ENCODE results near the gene CHCHD1. TPM values are rescaled to one million over a fixed set of nuclear protein-coding genes. Genes with fewer than 3 reads are reported as not detected.

Gene CHCHD1
- total RNA-seq, 1 experiment from 2014 or later, result 36.6 TPM

DNA sequence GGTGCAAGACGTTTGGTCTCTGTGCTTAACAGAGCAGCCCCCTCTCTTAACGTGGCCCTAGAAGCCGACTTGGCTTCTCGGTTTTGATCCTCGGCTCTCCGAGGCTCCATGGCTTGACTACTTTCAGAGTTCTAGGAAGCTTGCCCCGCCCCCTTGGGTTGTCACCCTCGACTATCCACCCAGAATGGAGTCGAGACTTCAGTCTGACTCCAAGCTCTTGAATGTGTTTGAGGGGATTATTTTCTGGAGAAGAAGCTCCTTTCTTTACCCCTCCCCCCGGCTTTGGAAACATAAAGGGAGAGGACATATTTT is 37.2 kb upstream of the CHCHD1 start:
- Histone ChIP-seq H2AFZ (ENCODE audit: low read depth, low read length, poor library complexity, severe bottlenecking) (no peak overlapping the region), H3K9me2 (ENCODE audit: insufficient read depth) (no peaks in the 10 kb centered on the region), H3K4me2 (ENCODE audit: low read length) (peak overlapping the region; percentile 86), H3K9me3 (ENCODE audit: control insufficient read depth in 1 of 2, insufficient read depth in 1 of 2, low read depth in 1 of 2, low read length in 2 of 2) (no peaks in the 10 kb centered on the region), H3K9ac (ENCODE audit: low read length) (peak overlapping the region; percentile 91), H3K4me3 (replicated peaks in 1 of 2; ENCODE audit: low read depth in 1 of 2, low read length in 2 of 2) (peak overlapping the region; percentile 84 to 98), H3K27me3 (ENCODE audit: insufficient read depth, low read length) (no peaks in the 10 kb centered on the region), H3K36me3 (ENCODE audit: control insufficient read depth in 1 of 2, insufficient read depth in 2 of 2, low read length in 2 of 2) (peaks cover 0 to 5% of the 10 kb centered on the region in 2 experiments; a peak in 1 of 4 replicates), H3K27ac (ENCODE audit: low read depth, low read length) (peak overlapping the region; percentile 79), H4K20me1 (ENCODE audit: insufficient read depth) (no peaks in the 10 kb centered on the region), H3K4me1 (ENCODE audit: control insufficient read depth in 1 of 2, insufficient read depth in 2 of 2, low read length in 2 of 2) (peaks cover 2 to 22% of the 10 kb centered on the region in 2 experiments; a peak in 3 of 4 replicates), H3K79me2 (ENCODE audit: insufficient read depth, low read length) (peaks cover 65% of the 10 kb centered on the region)
- TSS peak; percentile 82 for BruUV-seq (replicated peaks)
- ChIA-PET POLR2A (interaction anchor here (1.0 to 3.6 kb wide), 2 partner anchors 14 to 15 kb away, joined by 4 to 36 read pairs; no protein-coding TSS in a partner anchor), CTCF (interaction anchor here (1.4 kb wide), 1 partner anchor 28 kb away, joined by 3 read pairs; a partner anchor contains a TSS), RAD21 (ENCODE audit: low non-redundant PET in 1 of 2, low total read pairs in 2 of 2, uncharacterized antibody in 2 of 2, unreplicated experiment in 2 of 2) (no interaction called here)
- TF ChIP-seq ZBTB33 (IDR thresholded peaks at IDR 0.05; ENCODE audit: extremely low read depth, insufficient replicate concordance, low read length), result no peak
- TF ChIP-seq MAX (IDR thresholded peaks at IDR 0.05), result no peak
- no peak for TF ChIP-seq EZH2phosphoT487 (IDR thresholded peaks at IDR 0.05; ENCODE audit: borderline replicate concordance)
- TF ChIP-seq, protein P1, sequence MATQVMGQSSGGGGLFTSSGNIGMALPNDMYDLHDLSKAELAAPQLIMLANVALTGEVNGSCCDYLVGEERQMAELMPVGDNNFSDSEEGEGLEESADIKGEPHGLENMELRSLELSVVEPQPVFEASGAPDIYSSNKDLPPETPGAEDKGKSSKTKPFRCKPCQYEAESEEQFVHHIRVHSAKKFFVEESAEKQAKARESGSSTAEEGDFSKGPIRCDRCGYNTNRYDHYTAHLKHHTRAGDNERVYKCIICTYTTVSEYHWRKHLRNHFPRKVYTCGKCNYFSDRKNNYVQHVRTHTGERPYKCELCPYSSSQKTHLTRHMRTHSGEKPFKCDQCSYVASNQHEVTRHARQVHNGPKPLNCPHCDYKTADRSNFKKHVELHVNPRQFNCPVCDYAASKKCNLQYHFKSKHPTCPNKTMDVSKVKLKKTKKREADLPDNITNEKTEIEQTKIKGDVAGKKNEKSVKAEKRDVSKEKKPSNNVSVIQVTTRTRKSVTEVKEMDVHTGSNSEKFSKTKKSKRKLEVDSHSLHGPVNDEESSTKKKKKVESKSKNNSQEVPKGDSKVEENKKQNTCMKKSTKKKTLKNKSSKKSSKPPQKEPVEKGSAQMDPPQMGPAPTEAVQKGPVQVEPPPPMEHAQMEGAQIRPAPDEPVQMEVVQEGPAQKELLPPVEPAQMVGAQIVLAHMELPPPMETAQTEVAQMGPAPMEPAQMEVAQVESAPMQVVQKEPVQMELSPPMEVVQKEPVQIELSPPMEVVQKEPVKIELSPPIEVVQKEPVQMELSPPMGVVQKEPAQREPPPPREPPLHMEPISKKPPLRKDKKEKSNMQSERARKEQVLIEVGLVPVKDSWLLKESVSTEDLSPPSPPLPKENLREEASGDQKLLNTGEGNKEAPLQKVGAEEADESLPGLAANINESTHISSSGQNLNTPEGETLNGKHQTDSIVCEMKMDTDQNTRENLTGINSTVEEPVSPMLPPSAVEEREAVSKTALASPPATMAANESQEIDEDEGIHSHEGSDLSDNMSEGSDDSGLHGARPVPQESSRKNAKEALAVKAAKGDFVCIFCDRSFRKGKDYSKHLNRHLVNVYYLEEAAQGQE (IDR thresholded peaks at IDR 0.05; ENCODE audit: low read depth), result no peak
- TF ChIP-seq ELF1 (IDR thresholded peaks at IDR 0.05; ENCODE audit: borderline replicate concordance, low read depth), result no peak
- no peak for TF ChIP-seq SRF (IDR thresholded peaks at IDR 0.05; ENCODE audit: low read depth)
- no peak for TF ChIP-seq SIN3A (IDR thresholded peaks at IDR 0.05; ENCODE audit: low read depth)
- no peak for TF ChIP-seq CBX3 (IDR thresholded peaks at IDR 0.05; ENCODE audit: low read depth)
- no peak for TF ChIP-seq EGR1 (IDR thresholded peaks at IDR 0.05; ENCODE audit: low read depth)
- TF ChIP-seq SP1 (IDR thresholded peaks at IDR 0.05; ENCODE audit: low read depth), result no peak
- TF ChIP-seq, protein P2, sequence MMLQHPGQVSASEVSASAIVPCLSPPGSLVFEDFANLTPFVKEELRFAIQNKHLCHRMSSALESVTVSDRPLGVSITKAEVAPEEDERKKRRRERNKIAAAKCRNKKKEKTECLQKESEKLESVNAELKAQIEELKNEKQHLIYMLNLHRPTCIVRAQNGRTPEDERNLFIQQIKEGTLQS (IDR thresholded peaks at IDR 0.05), result no peak
- TF ChIP-seq EZH2 (IDR thresholded peaks at IDR 0.05), result no peak
- TF ChIP-seq YY1 (IDR thresholded peaks at IDR 0.05; ENCODE audit: extremely low read depth, insufficient replicate concordance, low read depth, low read length), result no peak
- TF ChIP-seq ZFX (IDR thresholded peaks at IDR 0.05), result no peak
- TF ChIP-seq CEBPB (IDR thresholded peaks at IDR 0.05; ENCODE audit: low read depth), result no peak
- TF ChIP-seq ZNF274 (IDR thresholded peaks at IDR 0.05; ENCODE audit: low read depth, low read length), result no peak
- no peak for TF ChIP-seq JUND (IDR thresholded peaks at IDR 0.05)
- TF ChIP-seq POLR2A (IDR thresholded peaks at IDR 0.05; ENCODE audit: borderline replicate concordance, extremely low read depth, insufficient read depth, insufficient read length), result no peak
- TF ChIP-seq, protein P3, sequence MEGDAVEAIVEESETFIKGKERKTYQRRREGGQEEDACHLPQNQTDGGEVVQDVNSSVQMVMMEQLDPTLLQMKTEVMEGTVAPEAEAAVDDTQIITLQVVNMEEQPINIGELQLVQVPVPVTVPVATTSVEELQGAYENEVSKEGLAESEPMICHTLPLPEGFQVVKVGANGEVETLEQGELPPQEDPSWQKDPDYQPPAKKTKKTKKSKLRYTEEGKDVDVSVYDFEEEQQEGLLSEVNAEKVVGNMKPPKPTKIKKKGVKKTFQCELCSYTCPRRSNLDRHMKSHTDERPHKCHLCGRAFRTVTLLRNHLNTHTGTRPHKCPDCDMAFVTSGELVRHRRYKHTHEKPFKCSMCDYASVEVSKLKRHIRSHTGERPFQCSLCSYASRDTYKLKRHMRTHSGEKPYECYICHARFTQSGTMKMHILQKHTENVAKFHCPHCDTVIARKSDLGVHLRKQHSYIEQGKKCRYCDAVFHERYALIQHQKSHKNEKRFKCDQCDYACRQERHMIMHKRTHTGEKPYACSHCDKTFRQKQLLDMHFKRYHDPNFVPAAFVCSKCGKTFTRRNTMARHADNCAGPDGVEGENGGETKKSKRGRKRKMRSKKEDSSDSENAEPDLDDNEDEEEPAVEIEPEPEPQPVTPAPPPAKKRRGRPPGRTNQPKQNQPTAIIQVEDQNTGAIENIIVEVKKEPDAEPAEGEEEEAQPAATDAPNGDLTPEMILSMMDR (IDR thresholded peaks at IDR 0.05 in 2 of 3, conservative IDR thresholded peaks at IDR 0.05 in 1 of 3; ENCODE audit: borderline replicate concordance in 1 of 3, insufficient read depth in 1 of 3, low read depth in 2 of 3, low read length in 2 of 3), result no peak
- DNase-seq (ENCODE audit: low read depth, low spot score) (no peak), ATAC-seq (peak; percentile 62)
- intact Hi-C loops (cut with micrococcal nuclease), result loop anchor here (1.0 kb wide), 1 partner anchor 41 kb away; the partner anchor contains the start of gene ZSWIM8
